K562 (cell line): ENCODE results near the gene HYPK. TPM values are rescaled to one million over a fixed set of nuclear protein-coding genes. Genes with fewer than 3 reads are reported as not detected.

Experiments
- ETS2 ChIP-seq: IDR thresholded peaks from 2 replicates; pipeline ENCODE4 v1.6.1; 2016; ENCODE audit warnings: borderline replicate concordance, missing genetic modification characterization, mild to moderate bottlenecking, moderate library complexity, missing compliant biosample characterization; ENCODE audit not compliant: poor library complexity, severe bottlenecking
- HDAC3 ChIP-seq: fragments of 450-650 bp; IDR thresholded peaks from 2 replicates; pipeline ENCODE4 v1.6.1; 2018; ENCODE audit warnings: borderline replicate concordance, mild to moderate bottlenecking, moderate library complexity; ENCODE audit not compliant: partially characterized antibody
- MAFF ChIP-seq: IDR thresholded peaks from 2 replicates; pipeline ENCODE4 v1.6.1; 2012; ENCODE audit warnings: low read length, improper control_type of control experiment
- MTA1 ChIP-seq: fragments of 450-650 bp; IDR thresholded peaks from 2 replicates; pipeline ENCODE4 v1.6.1; 2017; ENCODE audit warnings: borderline replicate concordance
- PCBP2 ChIP-seq: fragments of 200-400 bp; formaldehyde crosslinking; IDR thresholded peaks from 2 replicates; pipeline ENCODE4 v1.6.1; 2018; ENCODE audit warnings: low read length, low read depth, mild to moderate bottlenecking, moderate library complexity; ENCODE audit not compliant: poor library complexity, severe bottlenecking
- RNF2 ChIP-seq: sonication (generic); IDR thresholded peaks from 2 replicates; pipeline ENCODE4 v1.6.1; 2016
- ZNF24 ChIP-seq: fragments of 450-650 bp; IDR thresholded peaks from 2 replicates; pipeline ENCODE4 v1.6.1; 2016
- ZNF263 ChIP-seq: sonication (generic); formaldehyde crosslinking; IDR thresholded peaks from 2 replicates; pipeline ENCODE4 v1.8.0; 2022; ENCODE audit warnings: mild to moderate bottlenecking, missing genetic modification reagents, borderline replicate concordance
- ZNF324 ChIP-seq: fragments of 250-450 bp; sonication (Bioruptor Pico); IDR thresholded peaks from 2 replicates; pipeline ENCODE4 v1.4.0; 2020; ENCODE audit warnings: mild to moderate bottlenecking
- ZNF668 ChIP-seq: fragments of 250-450 bp; sonication (Bioruptor Pico); IDR thresholded peaks from 2 replicates; pipeline ENCODE4 v1.8.0; 2022; ENCODE audit warnings: mild to moderate bottlenecking, inconsistent platforms
- ZNF778 ChIP-seq: fragments of 450-650 bp; formaldehyde crosslinking; IDR thresholded peaks from 2 replicates; pipeline ENCODE4 v1.4.0; 2020; ENCODE audit warnings: mild to moderate bottlenecking, moderate library complexity
- polyA plus RNA-seq, 8 experiments: library from polyadenylated mRNA; depleted of rRNA in 4 of 8; stranded (reverse) in 5 of 8; unstranded in 3 of 8; fragments of >200 nt; fragmentation: Nextera tagmentation in 2 of 8; fragmentation: Illumina TruSeq in 1 of 8; extraction: Ambion mirVana in 2 of 8; extraction: Trizol in 1 of 8; gene quantifications; 2 replicates each; pipeline versions ENCODE4 v1.2.1 to v1.2.3, GENCODE V29; 2011 to 2014; ENCODE audit warnings: inconsistent platforms in 1 of 8, missing spikeins in 1 of 8
- total RNA-seq, 7 experiments: library from RNA; depleted of rRNA in 6 of 7; stranded (reverse); fragments of >200 nt in 6 of 7; fragmentation: Illumina TruSeq in 2 of 7; extraction: Trizol in 2 of 7; gene quantifications; 2 replicates each; pipeline versions ENCODE4 v1.2.1 to v1.2.3, GENCODE V29; 2011 to 2021; ENCODE audit warnings: low replicate concordance in 1 of 7
- TF ChIP-seq, protein P1 (sequence below), 2 experiments: fragments of 450-650 bp; formaldehyde crosslinking in 1 of 2; IDR thresholded peaks; 2 replicates each; pipeline versions ENCODE4 v1.4.0 to v1.6.1; 2014 to 2020; ENCODE audit warnings: mild to moderate bottlenecking in 2 of 2, borderline replicate concordance in 1 of 2, low read depth in 1 of 2
- TF ChIP-seq, protein P2 (sequence below), 2 experiments: IDR thresholded peaks in 1 of 2; conservative IDR thresholded peaks in 1 of 2; 2 replicates each; pipeline ENCODE4 v1.6.1; 2016; ENCODE audit warnings: low read depth in 2 of 2, mild to moderate bottlenecking in 1 of 2, missing compliant biosample characterization in 1 of 2, missing genetic modification characterization in 1 of 2, moderate library complexity in 1 of 2
- TF ChIP-seq, protein P3 (sequence below): fragments of 450-650 bp; IDR thresholded peaks from 2 replicates; pipeline ENCODE4 v1.6.1; 2014; ENCODE audit warnings: low read depth, mild to moderate bottlenecking, moderate library complexity, borderline replicate concordance

The HYPK gene
- total and polyA plus RNA-seq, 9 of the 15 experiments (the other 6 are each of a cell fraction or from before 2014, with no cell fraction given): 7.2 to 28.0 (median 21.1) TPM

DNA sequence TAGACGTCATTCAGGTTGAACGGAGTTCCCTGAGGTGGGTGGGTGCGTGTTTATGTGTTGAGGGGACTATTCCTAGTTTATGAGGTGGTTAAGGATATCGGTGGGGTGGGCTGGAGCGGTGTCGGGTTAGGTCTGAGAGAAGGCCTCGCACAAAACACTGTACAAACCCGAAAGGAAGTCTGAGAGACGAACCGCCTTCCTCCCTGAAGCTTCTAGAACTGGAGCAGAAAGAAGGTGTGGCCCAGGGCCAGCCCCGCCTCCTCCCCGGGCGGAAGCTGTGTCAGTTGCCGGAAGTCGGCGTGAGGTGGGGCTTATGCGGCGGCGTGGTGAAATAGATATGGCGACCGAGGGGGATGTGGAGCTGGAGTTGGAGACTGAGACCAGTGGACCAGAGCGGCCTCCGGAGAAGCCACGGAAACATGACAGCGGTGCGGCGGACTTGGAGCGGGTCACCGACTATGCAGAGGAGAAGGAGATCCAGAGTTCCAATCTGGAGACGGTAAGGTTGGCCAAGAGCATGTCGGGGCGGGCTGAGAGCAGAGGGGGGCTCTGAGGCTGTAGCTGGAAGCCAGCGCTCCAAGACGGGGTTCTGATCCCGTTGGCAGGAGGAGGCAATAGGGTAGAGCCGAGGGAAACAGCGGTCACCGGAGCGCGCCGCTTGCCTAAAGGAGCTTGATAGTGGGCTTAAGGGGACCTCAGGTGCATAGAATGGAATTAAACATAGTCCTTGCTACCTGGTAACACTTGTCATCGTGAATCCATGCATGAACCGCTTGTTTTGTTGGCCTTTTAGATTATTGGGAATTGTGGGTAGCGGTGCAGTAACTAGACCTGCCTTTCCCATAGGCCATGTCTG, at the start of gene HYPK (continued):
- TF ChIP-seq, protein P1, sequence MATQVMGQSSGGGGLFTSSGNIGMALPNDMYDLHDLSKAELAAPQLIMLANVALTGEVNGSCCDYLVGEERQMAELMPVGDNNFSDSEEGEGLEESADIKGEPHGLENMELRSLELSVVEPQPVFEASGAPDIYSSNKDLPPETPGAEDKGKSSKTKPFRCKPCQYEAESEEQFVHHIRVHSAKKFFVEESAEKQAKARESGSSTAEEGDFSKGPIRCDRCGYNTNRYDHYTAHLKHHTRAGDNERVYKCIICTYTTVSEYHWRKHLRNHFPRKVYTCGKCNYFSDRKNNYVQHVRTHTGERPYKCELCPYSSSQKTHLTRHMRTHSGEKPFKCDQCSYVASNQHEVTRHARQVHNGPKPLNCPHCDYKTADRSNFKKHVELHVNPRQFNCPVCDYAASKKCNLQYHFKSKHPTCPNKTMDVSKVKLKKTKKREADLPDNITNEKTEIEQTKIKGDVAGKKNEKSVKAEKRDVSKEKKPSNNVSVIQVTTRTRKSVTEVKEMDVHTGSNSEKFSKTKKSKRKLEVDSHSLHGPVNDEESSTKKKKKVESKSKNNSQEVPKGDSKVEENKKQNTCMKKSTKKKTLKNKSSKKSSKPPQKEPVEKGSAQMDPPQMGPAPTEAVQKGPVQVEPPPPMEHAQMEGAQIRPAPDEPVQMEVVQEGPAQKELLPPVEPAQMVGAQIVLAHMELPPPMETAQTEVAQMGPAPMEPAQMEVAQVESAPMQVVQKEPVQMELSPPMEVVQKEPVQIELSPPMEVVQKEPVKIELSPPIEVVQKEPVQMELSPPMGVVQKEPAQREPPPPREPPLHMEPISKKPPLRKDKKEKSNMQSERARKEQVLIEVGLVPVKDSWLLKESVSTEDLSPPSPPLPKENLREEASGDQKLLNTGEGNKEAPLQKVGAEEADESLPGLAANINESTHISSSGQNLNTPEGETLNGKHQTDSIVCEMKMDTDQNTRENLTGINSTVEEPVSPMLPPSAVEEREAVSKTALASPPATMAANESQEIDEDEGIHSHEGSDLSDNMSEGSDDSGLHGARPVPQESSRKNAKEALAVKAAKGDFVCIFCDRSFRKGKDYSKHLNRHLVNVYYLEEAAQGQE (IDR thresholded peaks at IDR 0.05; ENCODE audit: borderline replicate concordance): no peak
- TF ChIP-seq, protein P1 (CRISPR knock-in tag; IDR thresholded peaks at IDR 0.05; ENCODE audit: low read depth): peak; percentile 62; the same call in 1 of the 2 replicates
- TF ChIP-seq ETS2 (tag): no peak
- TF ChIP-seq, protein P2, sequence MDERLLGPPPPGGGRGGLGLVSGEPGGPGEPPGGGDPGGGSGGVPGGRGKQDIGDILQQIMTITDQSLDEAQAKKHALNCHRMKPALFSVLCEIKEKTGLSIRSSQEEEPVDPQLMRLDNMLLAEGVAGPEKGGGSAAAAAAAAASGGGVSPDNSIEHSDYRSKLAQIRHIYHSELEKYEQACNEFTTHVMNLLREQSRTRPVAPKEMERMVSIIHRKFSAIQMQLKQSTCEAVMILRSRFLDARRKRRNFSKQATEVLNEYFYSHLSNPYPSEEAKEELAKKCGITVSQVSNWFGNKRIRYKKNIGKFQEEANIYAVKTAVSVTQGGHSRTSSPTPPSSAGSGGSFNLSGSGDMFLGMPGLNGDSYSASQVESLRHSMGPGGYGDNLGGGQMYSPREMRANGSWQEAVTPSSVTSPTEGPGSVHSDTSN (CRISPR knock-in tag; IDR thresholded peaks at IDR 0.05; ENCODE audit: low read depth): no peak
- TF ChIP-seq, protein P2 (tag; conservative IDR thresholded peaks at IDR 0.05; ENCODE audit: low read depth): no peak
- TF ChIP-seq MTA1: no peak
- no peak for TF ChIP-seq ZNF263 (CRISPR knock-in tag)
- TF ChIP-seq, protein P3, sequence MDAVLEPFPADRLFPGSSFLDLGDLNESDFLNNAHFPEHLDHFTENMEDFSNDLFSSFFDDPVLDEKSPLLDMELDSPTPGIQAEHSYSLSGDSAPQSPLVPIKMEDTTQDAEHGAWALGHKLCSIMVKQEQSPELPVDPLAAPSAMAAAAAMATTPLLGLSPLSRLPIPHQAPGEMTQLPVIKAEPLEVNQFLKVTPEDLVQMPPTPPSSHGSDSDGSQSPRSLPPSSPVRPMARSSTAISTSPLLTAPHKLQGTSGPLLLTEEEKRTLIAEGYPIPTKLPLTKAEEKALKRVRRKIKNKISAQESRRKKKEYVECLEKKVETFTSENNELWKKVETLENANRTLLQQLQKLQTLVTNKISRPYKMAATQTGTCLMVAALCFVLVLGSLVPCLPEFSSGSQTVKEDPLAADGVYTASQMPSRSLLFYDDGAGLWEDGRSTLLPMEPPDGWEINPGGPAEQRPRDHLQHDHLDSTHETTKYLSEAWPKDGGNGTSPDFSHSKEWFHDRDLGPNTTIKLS: peak; percentile 52; the same call in 1 of the 2 replicates
- no peak for TF ChIP-seq HDAC3
- no peak for TF ChIP-seq MAFF
- TF ChIP-seq ZNF24: no peak
- TF ChIP-seq RNF2: no peak
- no peak for TF ChIP-seq ZNF668 (CRISPR knock-in tag)
- TF ChIP-seq ZNF324 (CRISPR knock-in tag): 0 out of 2 replicates have a peak, but pooled peaks have one; percentile 7
- TF ChIP-seq ZNF778 (CRISPR knock-in tag): no peak
- TF ChIP-seq PCBP2: no peak
